GM19351 (cell line): ENCODE measurements around the gene SIMC1.
A peak's percentile ranks its signal among the peaks of the same experiment; 100 is the strongest.
"Not testable (repeated sequence)": the region's sequence is repeated elsewhere in the genome, so short reads cannot be mapped to it uniquely, and the experiment has no call there.

Experiments
- ATAC-seq: cut with Tn5 transposase; IDR thresholded peaks from one replicate; pipeline ENCODE4 v1.9.1; 2021; ENCODE audit warnings: mild to moderate bottlenecking, moderate library complexity; ENCODE audit not compliant: unreplicated experiment

The SIMC1 gene

DNA sequence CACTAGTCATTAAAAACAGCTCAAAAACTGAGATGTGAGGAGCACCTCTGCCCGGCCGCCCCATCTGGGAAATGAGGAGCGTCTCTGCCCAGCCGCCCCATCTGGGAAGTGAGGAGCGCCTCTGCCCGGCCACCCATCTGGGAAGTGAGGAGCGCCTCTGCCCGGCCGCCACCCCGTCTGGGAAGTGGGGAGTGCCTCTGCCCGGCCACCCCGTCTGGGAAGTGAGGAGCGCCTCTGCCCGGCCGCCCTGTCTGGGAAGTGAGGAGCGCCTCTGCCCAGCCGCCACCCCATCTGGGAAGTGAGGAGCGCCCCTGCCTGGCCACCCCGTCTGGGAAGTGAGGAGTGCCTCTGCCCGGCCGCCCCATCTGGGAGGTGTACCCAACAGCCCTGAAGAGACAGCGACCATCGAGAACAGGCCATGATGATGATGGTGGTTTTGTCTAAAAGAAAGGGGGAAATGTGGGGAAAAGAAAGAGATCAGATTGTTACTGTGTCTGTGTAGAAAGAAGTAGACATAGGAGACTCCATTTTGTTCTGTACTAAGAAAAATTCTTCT lies 23.7 kb upstream of the SIMC1 start:
- not testable (repeated sequence) for ATAC-seq

DNA sequence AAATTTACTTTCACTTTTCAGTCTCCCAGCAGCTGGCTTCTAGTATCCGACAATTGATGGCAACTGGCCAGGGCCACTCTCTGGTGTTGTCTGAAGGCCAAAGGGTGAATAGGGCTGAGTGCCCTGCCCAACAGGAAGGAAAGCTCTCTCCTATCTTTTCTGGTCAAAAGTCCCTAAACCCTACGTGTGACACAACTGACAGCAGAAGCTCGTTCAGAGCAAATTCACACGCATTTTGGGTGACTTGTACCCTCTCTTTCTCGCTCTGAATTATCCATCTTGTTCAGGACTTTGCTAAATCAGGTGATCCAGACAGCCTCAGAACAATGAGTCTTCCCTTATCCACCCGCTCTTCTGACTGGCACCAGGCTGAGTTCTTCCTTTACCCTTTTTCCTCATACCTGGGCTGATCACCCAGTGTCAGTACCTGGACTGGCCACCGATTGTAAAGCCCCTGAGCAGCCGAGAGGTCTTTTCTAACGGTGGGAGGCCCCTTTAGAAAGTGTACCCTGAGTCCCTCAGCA lies 21.8 kb upstream of the SIMC1 start:
- not testable (repeated sequence) for ATAC-seq

DNA sequence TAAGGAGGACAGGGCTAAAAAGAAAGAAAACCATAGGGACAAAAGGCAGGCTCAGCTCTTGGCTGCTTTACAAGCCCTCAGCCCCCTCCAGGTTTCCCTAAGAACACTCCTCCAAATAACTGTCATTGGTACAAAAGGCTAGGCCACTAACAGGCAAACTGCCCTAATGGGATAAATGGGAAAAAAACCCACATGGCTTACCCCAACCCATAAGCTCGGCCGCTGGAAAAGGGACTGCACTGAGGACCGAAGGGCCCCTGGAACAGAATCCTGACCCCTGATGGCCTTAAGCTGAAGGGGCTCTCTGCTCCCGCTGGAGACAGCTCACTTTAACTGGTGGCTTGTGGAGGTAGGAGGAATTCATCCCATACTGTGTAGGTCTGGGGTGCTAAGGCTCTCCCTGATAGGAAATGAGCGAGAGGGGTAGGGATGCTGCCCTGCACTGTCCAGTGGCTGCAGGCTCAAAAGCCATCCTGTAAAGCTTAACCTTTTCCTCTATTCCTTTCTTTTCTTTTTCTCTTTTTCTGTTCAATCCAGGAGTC lies 21.0 kb upstream of the SIMC1 start:
- ATAC-seq: not testable (repeated sequence)

DNA sequence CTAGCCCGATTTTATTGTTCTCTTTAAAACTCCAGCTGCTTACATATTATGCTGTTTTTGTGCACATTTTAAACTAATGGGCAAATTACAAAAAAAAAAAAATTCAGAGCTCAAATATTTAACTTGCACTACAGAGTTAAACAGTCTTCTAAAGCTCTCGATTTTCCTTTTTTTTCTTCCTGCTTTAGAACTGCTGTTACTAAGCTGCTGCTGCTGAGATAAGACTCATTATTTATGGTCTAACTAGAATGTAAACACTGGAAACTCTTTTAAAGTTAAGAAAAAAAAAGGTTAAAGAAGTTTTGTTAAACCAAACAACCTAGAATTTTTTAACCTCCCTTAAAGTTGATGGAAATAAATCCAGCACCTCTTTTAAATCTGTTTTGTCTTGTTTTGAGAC lies 20.5 kb upstream of the SIMC1 start:
- not testable (repeated sequence) for ATAC-seq

DNA sequence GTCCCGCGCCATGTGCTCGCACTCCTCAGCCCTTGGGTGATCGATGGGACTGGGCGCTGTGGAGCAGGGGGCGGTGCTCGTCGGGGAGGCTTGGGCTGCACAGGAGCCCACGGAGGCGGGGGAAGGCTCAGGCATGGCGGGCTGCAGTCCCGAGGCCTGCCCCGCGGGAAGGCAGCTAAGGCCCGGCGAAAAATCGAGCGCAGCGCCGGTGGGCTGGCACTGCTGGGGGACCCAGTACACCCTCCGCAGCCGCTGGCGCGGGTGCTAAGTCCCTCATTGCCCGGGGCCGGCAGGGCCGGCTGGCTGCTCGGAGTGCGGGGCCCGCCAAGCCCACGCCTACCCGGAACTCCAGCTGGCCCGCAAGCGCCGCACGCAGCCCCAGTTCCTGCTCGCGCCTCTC lies 16.2 kb upstream of the SIMC1 start:
- ATAC-seq: not testable (repeated sequence)

DNA sequence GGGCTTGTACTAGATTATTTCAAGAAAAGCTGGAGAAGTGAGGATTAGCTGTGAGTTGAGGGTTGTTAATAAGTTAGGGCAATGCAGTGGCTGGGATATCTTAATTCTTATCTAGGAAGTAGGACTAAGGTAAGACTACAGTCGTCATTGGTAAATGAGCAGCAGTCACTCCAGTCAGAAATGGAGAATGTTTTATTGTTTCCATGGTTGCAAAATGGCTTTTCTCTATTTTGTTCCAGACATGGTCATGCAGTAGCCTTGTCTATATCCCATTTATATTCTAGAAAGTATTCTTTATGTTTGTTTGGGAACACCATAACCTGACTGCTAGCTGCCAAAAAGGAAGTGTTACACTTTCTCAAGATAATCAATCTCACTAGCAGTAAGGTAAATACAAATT lies 9.9 kb upstream of the SIMC1 start:
- not testable (repeated sequence) for ATAC-seq

DNA sequence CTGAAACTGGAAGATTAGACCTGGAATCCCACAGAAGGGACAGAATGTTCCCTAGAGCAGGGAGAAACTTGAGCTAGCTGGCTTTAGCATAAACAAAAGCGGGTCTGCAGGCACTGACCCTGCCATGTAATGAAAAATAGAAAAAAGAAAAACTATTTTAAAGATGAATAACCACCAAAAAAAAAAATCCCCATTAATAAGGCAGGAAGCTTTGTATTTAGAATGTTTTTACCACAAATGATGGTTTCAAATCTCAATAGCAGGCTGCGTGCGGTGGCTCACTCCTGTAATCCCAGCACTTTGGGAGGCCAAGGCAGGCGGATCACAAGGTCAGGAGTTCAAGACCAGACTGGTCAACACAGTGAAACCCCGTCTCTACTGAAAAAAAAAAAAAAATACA lies 5.0 kb upstream of the SIMC1 start:
- ATAC-seq: not testable (repeated sequence)

DNA sequence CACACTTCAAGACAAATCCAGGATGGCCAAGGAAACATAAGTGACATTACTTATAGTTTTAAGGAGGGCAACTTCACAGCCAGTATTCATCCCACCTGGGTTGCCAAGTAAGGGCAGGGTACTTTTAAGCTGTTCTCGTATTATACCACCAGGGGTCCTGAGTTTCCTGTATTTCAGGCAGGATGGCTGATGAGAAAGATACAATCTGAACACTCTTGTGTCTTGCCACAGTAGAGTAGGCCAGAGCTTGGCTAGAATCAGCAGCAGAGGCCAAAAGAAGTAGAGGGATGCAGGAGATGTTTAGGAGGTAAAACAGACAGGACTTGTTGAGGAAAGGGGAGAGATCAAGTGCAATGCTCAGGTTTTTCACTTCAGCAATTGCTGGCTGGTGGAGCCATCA lies 3.1 kb upstream of the SIMC1 start:
- ATAC-seq: peak; percentile 38

DNA sequence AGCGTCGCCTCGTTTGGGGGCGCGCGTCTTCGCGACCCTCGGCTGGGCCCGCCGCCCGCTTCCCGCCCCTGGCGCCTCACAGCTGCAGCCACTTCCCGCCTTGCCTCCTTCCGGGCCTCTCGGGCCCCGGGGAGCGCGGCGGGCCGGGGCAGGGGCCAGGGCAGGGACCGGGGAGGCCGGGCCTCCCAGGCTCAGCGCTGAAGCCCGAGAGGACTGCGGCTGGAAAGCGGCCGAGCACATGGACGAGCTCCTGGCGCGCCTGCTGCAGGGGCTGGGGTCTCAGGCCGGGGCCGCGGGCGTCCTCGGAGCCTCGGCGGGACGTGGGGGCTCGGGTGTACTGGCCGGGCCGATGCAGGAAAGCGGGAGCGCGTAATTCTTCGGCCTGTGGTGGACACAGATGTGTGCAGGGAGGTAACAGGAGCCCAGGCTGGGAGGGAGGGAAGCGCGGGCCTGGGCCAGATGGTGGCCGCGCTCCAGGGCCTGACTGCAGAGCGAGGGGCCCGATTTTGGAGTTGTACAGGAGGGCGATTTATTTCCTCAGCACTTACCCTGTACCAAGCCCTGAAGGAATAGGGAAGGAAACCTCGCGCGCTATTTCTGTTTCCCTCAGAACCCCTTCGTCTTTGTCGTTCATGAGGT lies 540 bp downstream of the SIMC1 start:
- ATAC-seq: peak; percentile 33

DNA sequence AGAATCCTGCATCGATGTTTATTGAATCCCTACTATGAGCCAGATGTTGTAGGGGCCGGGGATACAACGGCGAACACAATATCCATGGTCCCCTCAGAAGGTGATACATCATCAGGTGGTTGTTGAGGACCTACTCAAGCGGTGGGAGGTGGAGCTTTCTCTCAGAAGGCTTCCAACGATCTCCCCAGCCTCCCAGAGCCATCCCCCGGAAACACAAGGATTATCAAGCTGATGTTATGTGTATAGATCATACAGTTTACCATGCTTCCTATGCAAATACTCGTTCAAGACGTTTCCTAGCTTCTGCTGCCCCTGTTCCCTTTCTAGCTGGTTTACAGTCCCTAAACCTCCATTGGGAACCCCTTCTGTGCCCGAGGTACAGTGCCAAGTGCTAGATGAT lies 1.1 kb downstream of the SIMC1 start:
- ATAC-seq: not testable (repeated sequence)

DNA sequence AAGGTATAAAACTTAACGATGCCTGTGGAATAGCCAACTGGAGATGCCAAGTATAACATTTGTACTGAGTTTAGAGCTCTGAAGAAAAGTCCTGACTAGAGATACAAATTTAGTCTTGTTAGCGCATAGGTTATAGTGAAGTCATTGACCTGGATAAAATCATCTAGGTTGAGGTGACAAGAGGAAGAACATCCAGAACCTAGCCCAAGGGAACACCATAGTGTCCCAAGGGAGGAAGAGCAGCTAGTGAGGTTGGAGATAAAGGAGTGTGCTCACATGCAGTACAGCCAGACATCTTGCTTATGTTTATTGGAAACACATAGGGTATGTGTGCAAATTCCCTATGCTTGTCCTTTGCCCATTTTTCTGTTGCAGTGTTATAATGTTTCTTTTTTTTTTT lies 6.1 kb downstream of the SIMC1 start:
- ATAC-seq: not testable (repeated sequence)

DNA sequence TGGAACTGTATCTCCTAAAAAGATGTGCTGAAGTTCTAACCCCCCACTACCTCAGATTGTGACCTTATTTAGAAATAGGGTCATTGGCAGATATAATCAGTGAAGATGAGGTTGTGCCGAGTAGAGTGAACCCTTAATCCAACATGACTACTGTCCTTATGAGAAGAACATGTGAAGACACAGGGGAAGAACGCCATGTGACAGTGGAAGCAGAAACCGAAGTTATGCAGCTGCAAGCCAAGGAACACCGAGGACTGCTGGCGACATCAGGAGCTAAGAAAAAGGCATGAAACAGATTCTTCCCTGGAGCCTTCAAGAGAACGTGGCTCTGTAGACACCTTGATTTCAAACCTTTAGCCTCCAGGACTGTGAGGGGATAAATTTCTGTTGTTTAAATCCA lies 6.8 kb downstream of the SIMC1 start:
- not testable (repeated sequence) for ATAC-seq

DNA sequence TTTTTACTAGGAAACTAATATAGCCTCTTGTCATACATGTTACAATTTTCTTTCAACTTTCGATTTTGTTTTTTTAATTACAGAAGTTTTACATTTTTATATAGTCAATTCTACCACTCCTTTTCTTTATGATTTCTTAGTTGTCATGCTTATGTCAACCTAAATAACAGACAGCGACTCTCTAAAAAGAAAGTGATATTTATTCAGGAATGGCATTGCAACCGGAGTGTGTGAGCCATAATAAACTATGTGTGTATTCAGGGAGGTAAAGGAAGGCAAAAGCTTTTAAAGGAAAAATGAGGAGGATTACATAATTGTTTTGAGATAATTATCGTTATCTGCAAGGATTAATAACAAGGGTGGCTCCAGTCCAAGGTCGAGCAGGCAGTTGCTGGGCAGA lies 7.3 kb downstream of the SIMC1 start:
- ATAC-seq: not testable (repeated sequence)

DNA sequence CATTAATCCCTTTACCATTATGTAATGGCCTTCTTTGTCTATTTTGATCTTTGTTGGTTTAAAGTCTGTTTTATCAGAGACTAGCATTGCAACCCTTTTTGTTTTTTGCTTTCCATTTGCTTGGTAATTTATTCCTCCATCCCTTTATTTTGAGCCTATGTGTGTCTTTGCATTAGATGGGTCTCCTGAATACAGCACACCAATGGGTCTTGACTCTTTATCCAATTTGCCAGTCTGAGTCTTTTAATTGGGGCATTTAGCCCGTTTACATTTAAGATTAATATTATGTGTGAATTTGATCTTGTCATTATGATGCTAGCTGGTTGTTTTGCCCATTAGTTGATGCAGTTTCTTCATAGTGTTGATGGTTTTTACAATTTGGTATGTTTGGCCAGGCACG lies 12.5 kb downstream of the SIMC1 start:
- not testable (repeated sequence) for ATAC-seq

DNA sequence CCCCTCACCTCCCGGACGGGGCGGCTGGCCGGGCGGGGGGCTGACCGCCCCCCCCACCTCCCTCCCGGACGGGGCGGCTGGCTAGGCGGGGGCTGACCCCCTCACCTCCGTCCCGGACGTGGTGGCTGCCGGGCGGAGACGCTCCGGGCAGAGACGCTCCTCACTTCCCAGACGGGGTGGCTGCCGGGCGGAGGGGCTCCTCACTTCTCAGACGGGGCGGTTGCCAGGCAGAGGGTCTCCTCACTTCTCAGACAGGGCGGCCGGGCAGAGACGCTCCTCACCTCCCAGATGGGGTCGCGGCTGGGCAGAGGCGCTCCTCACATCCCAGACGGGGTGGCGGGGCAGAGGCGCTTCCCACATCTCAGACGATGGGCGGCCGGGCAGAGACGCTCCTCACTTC lies 13.9 kb downstream of the SIMC1 start:
- not testable (repeated sequence) for ATAC-seq

DNA sequence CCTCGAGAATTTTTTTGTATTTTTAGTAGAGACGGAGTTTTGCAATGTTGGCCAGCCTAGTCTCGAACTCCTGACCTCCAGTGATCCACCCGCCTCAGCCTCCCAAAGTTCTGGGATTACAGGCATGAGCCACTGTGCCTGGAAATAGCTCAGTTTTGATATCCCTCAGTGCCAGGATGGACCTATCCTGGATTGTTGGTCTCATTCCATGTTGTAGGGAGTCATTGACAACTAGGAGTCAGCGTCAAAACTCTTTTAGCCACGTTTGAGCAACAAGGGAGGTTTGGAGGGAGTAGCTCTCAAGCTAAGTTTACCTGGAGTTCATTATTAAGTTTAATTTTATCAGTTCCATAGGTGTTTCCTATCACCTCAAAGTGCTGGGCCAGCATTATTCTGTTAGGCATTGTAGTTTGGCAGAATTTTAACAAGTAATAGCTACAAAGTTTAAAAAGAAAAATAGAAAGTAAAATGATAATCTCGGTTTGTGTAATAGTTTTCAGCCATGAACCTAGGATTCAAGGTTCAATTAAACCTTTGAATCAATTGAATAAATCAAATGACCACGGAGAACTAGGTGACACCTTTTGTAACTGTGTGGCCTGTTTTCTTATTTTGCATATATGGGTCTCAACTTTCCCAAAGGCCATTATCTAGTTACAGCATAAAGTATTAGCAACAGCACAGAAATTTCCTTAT lies 15.3 kb downstream of the SIMC1 start:
- not testable (repeated sequence) for ATAC-seq

DNA sequence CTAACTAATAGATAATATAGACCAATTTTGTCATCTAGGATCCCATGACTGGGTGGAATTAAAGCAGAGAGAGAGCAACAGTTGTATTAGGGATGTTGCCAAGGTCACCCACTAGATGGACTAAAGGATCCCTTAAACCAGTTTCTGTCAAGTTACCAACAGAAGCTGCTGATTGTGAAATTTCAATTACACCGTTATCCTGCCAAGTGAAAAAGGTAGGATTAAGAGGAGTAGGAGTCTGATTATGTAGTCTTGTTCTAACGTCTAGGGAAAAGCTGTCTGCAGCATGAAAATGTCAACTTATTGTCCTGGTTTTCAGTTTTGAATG lies 15.8 kb downstream of the SIMC1 start:
- not testable (repeated sequence) for ATAC-seq

DNA sequence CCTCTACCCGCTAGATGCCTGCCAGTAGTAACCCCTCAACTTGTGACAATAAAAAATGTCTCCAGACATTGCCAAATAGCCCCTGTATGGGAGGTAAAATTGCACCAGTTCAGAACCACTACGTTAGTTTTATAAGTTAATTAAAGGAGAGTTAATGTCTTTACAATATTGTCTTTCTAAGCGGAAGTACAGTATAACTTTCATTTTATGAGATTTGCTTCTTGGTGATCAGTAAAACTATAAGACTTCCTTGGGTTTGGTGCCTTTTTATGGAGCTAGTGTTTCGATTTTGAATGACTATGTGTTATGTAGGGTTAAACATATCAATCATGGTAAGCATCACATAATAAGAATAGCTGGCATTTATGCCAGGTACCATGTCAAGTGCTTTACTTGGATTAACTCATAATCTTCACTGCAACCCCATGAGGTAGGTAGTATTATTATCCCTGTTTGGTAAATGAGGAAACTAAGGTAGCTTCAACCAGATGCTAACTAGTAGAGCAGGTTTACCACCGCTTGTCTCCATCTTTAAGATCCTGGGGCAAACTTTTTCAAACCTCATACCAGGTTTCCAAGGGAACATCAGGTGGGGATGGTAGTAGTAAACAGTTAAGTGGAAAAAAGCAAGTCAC lies 19.8 kb downstream of the SIMC1 start:
- not testable (repeated sequence) for ATAC-seq

DNA sequence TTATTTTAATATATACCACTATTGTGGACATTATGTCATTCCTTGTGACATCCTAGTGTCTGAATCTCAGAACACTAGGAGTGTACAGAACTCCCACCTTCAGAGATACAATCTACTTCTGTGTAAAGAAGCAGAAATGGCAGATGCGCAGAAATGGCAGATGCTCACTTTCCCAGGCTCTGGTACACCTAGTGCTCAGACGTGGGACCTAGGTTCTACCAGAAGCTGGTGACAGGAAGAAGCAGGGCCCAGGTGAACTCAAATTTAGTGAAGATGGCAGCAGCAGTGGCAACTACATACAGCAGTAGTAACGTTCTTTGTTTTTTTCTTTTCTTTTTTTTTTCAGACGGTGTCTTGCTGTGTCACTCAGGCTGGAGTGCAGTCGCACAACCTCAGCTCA lies 22.5 kb downstream of the SIMC1 start:
- not testable (repeated sequence) for ATAC-seq

DNA sequence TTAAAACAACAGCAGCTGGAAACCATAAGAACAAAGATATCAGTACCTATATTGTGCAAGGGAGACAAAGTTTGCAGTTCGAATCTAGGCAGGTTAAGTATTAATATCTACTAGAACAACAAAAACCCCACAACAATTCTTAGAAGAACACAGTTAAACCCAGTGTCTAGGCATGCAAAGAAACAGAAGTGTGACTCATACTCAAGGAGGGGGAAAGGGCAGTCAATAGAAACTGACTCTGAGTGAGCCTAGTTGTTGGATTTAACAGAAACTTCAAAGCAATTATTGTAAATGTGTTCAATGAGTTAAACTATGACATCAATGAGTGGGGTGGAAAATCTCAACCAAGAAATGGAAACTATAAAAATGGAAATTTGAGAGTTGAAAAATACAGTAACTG lies 28.2 kb downstream of the SIMC1 start:
- ATAC-seq: not testable (repeated sequence)

DNA sequence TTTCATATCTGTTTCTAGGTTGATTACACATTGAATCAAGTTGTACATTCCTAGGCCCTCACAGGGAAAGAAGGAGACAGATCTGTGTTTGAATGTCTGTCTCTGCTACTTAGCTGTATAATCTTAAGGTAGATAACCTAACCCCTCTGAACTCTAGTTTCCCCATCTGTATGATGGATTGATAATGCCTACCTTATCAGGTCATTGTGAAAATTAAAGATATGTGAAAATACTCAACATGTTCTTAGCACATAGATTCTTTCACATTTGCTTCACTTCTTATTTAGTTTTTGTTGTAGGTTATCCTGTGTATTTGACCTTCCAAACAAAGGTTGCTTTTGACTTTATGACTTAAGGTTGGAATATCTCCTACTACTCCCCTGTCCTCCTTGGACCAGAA lies 50.8 kb downstream of the SIMC1 start:
- ATAC-seq: not testable (repeated sequence)
